Immature natural killer cell (primary cell): ENCODE measurements around the gene CDK18. TPM values are rescaled to one million over a fixed set of nuclear protein-coding genes. Genes with fewer than 3 reads are reported as not detected.
A peak's percentile ranks its signal among the peaks of the same experiment; 100 is the strongest.

Source experiments
- DNase-seq, 3 donors: peaks; one replicate each; pipeline ENCODE4 v3.0.0; 2022; ENCODE audit warnings: mixed read lengths in 1 of 3
- H3K27ac Mint-ChIP-seq, 6 donors: one replicate each; pipeline ENCODE4 v1.8.0; 2020; ENCODE audit warnings: mixed read lengths in 6 of 6, mild to moderate bottlenecking in 5 of 6, inconsistent platforms in 4 of 6, moderate library complexity in 3 of 6
- H3K27me3 Mint-ChIP-seq, 3 donors: one replicate each; pipeline ENCODE4 v1.8.0; 2020 to 2021; ENCODE audit warnings: low read depth in 3 of 3, mild to moderate bottlenecking in 3 of 3, mixed read lengths in 3 of 3, moderate library complexity in 3 of 3, inconsistent platforms in 1 of 3
- H3K36me3 Mint-ChIP-seq, 3 donors: one replicate each; pipeline ENCODE4 v1.8.0; 2020; ENCODE audit warnings: mixed read lengths in 3 of 3, inconsistent platforms in 2 of 3, mild to moderate bottlenecking in 2 of 3
- H3K4me1 Mint-ChIP-seq, 2 donors: one replicate each; pipeline ENCODE4 v1.8.0; 2020; ENCODE audit warnings: inconsistent platforms in 2 of 2, mild to moderate bottlenecking in 2 of 2, mixed read lengths in 2 of 2, moderate library complexity in 1 of 2
- H3K4me3 Mint-ChIP-seq, 5 donors: one replicate each; pipeline ENCODE4 v1.8.0; 2020; ENCODE audit warnings: mild to moderate bottlenecking in 5 of 5, mixed read lengths in 5 of 5, inconsistent platforms in 3 of 5, moderate library complexity in 3 of 5
- H3K9me3 Mint-ChIP-seq, 6 donors: one replicate each; pipeline ENCODE4 v1.8.0; 2020; ENCODE audit warnings: mild to moderate bottlenecking in 6 of 6, mixed read lengths in 6 of 6, inconsistent platforms in 4 of 6, moderate library complexity in 3 of 6
- polyA plus RNA-seq, 3 donors: library from polyadenylated mRNA; unstranded; fragments of 300-500 nt; fragmentation: Illumina TruSeq; gene quantifications; one replicate each; pipeline ENCODE4 v1.2.3, GENCODE V29; 2021

CDK18 gene
- polyA plus RNA-seq, 3 donors from 2014 or later: 0.61 to 0.74 TPM; not detected in 1

GRCh38 chr1:205500240-205501233 is 3.9 kb upstream of the CDK18 start:
- no peaks in the 10 kb centered on the region for H3K36me3 Mint-ChIP-seq
- peaks cover 9 to 10% of the 10 kb centered on the region in 2 donors for H3K4me1 Mint-ChIP-seq
- no peaks in the 10 kb centered on the region for H3K9me3 Mint-ChIP-seq
- H3K27me3 Mint-ChIP-seq: peaks cover 5 to 7% (median 6%) of the 10 kb centered on the region in 3 donors
- DNase-seq: no peak
- peak overlapping the region in 1 of 6 donors; percentile 6 for H3K27ac Mint-ChIP-seq
- no peak overlapping the region for H3K4me3 Mint-ChIP-seq

- H3K4me3 Mint-ChIP-seq: no peak overlapping the region
- no peaks in the 10 kb centered on the region for H3K9me3 Mint-ChIP-seq
- H3K27me3 Mint-ChIP-seq: peaks cover 4 to 6% (median 5%) of the 10 kb centered on the region in 3 donors
- H3K4me1 Mint-ChIP-seq: peaks cover 9 to 13% of the 10 kb centered on the region in 2 donors
- H3K36me3 Mint-ChIP-seq: no peaks in the 10 kb centered on the region
- DNase-seq: no peak
- peak overlapping the region in 1 of 6 donors; percentile 23 for H3K27ac Mint-ChIP-seq
These were observed 2.2 kb upstream of the CDK18 start for GRCh38 chr1:205502111-205502810.

- Mint-ChIP-seq H3K36me3 (no peaks in the 10 kb centered on the region), H3K27me3 (peaks cover 2 to 5% (median 4%) of the 10 kb centered on the region in 3 donors), H3K4me3 (peak overlapping the region; percentile 2 to 17 (median 4)), H3K27ac (peak overlapping the region in 2 of 6 donors; percentile 23 to 49), H3K9me3 (no peaks in the 10 kb centered on the region), H3K4me1 (peaks cover 9 to 13% of the 10 kb centered on the region in 2 donors)
- no peak for DNase-seq
These were observed 1.5 kb upstream of the CDK18 start for GRCh38 chr1:205502992-205503391.

- H3K27ac Mint-ChIP-seq: no peak overlapping the region
- peaks cover 9 to 13% of the 10 kb centered on the region in 2 donors for H3K4me1 Mint-ChIP-seq
- peak overlapping the region; percentile 81 to 92 (median 90) for H3K4me3 Mint-ChIP-seq
- no peak for DNase-seq
- H3K27me3 Mint-ChIP-seq: peaks cover 2 to 5% (median 4%) of the 10 kb centered on the region in 3 donors
- no peaks in the 10 kb centered on the region for H3K36me3 Mint-ChIP-seq
- H3K9me3 Mint-ChIP-seq: no peaks in the 10 kb centered on the region
These were observed 734 bp downstream of the CDK18 start for GRCh38 chr1:205505076-205505729.

- peak overlapping the region in 4 of 5 donors; percentile 35 to 90 (median 82) for H3K4me3 Mint-ChIP-seq
- DNase-seq: no peak
- H3K4me1 Mint-ChIP-seq: peaks cover 9 to 13% of the 10 kb centered on the region in 2 donors
- peaks cover 2 to 5% (median 4%) of the 10 kb centered on the region in 3 donors for H3K27me3 Mint-ChIP-seq
- H3K36me3 Mint-ChIP-seq: no peaks in the 10 kb centered on the region
- H3K9me3 Mint-ChIP-seq: no peaks in the 10 kb centered on the region
- H3K27ac Mint-ChIP-seq: no peak overlapping the region
These were observed 1.3 kb downstream of the CDK18 start for GRCh38 chr1:205505791-205506190.

- Mint-ChIP-seq H3K36me3 (no peaks in the 10 kb centered on the region), H3K27ac (no peak overlapping the region), H3K4me1 (peaks cover 9 to 13% of the 10 kb centered on the region in 2 donors), H3K9me3 (no peaks in the 10 kb centered on the region), H3K27me3 (peaks cover 2 to 5% (median 4%) of the 10 kb centered on the region in 3 donors), H3K4me3 (peak overlapping the region; percentile 29 to 50 (median 41))
- no peak for DNase-seq
These were observed 2.1 kb downstream of the CDK18 start for GRCh38 chr1:205506409-205507200.

- H3K27ac Mint-ChIP-seq: no peak overlapping the region
- peaks cover 0 to 4% (median 3%) of the 10 kb centered on the region in 3 donors for H3K27me3 Mint-ChIP-seq
- no peak overlapping the region for H3K4me3 Mint-ChIP-seq
- DNase-seq: no peak
- H3K9me3 Mint-ChIP-seq: no peaks in the 10 kb centered on the region
- H3K4me1 Mint-ChIP-seq: peaks cover 9 to 13% of the 10 kb centered on the region in 2 donors
- no peaks in the 10 kb centered on the region for H3K36me3 Mint-ChIP-seq
These were observed 3.8 kb downstream of the CDK18 start for GRCh38 chr1:205508227-205508714.

GRCh38 chr1:205510308-205510950 is 6.0 kb downstream of the CDK18 start:
- peaks cover 0 to 4% (median 2%) of the 10 kb centered on the region in 3 donors for H3K27me3 Mint-ChIP-seq
- H3K9me3 Mint-ChIP-seq: no peaks in the 10 kb centered on the region
- no peak overlapping the region for H3K27ac Mint-ChIP-seq
- H3K36me3 Mint-ChIP-seq: no peaks in the 10 kb centered on the region
- no peak for DNase-seq
- H3K4me3 Mint-ChIP-seq: no peak overlapping the region
- peaks cover 0 to 4% of the 10 kb centered on the region in 2 donors for H3K4me1 Mint-ChIP-seq

GRCh38 chr1:205510951-205511330 is 6.5 kb downstream of the CDK18 start:
- no peak for DNase-seq
- H3K27ac Mint-ChIP-seq: no peak overlapping the region
- peaks cover 0 to 3% of the 10 kb centered on the region in 2 donors for H3K4me1 Mint-ChIP-seq
- H3K9me3 Mint-ChIP-seq: no peaks in the 10 kb centered on the region
- H3K36me3 Mint-ChIP-seq: no peaks in the 10 kb centered on the region
- H3K4me3 Mint-ChIP-seq: no peak overlapping the region
- peaks cover 0 to 2% (median 2%) of the 10 kb centered on the region in 3 donors for H3K27me3 Mint-ChIP-seq

GRCh38 chr1:205512059-205513045 is 7.9 kb downstream of the CDK18 start:
- H3K9me3 Mint-ChIP-seq: no peaks in the 10 kb centered on the region
- DNase-seq: no peak
- peaks cover 0 to 2% (median 0%) of the 10 kb centered on the region in 3 donors for H3K27me3 Mint-ChIP-seq
- no peaks in the 10 kb centered on the region for H3K4me1 Mint-ChIP-seq
- H3K4me3 Mint-ChIP-seq: no peak overlapping the region
- H3K36me3 Mint-ChIP-seq: no peaks in the 10 kb centered on the region
- no peak overlapping the region for H3K27ac Mint-ChIP-seq

- no peak for DNase-seq
- Mint-ChIP-seq H3K36me3 (no peaks in the 10 kb centered on the region), H3K27me3 (no peaks in the 10 kb centered on the region), H3K27ac (no peak overlapping the region), H3K9me3 (no peaks in the 10 kb centered on the region), H3K4me1 (no peaks in the 10 kb centered on the region), H3K4me3 (no peak overlapping the region)
These were observed 9.3 kb downstream of the CDK18 start for GRCh38 chr1:205513774-205514173.
